NCI-H1417 treated with DMSO at 0.1 percent for 48 hours (cell line): ENCODE results near the gene CDC6.

Experiments
- DNase-seq: peaks from one replicate; lab custom pipeline; 2025; lab: John Stamatoyannopoulos, UW

The CDC6 gene

GRCh38 chr17:40312131-40312731, 24.6 kb downstream of the CDC6 start:
- DNase-seq: no peak

DNA sequence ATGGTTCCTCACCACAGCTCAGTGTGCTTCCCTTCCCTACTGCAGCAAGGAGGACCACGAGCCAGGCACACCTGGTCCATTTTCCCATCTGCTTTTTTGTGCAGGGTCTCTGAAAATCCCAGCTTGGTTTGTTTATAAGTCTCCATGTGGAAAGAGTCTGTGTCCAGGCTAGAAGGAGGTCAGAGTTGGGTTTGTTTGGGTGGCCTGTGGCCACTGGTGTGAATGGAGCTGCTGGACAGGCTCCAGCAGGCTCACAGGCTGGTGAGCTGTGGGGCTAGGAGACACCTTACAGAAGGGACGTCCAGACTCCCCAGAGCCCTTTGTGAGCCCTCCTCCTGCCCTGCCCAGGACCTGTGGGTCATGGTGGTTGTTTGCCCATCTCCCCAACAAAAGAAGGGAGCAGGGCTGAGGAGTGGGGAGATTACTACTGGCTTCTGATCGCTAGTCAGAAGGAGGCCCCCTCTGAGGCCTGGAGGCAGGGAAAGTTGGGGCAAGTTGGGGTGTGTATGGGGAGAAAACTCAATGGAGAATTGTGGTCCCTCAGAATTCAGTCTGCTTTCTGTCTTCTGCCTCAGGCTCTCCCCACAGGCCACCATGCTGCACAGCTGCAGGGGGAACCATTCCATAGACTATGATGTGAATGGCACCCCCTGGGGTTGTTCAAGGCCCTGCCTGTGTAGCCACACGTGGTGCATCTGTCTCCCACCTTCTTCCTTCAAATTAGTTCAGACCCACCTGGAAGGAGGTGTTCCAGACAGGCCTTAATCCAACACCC, 25.4 kb downstream of the CDC6 start:
- DNase-seq: no peak

- DNase-seq: no peak
Observed at GRCh38 chr17:40313668-40314583, 26.2 kb downstream of the CDC6 start.

- DNase-seq: no peak
Observed at GRCh38 chr17:40314584-40314956, 26.9 kb downstream of the CDC6 start.

- no peak for DNase-seq
Observed at GRCh38 chr17:40315206-40315605, 27.5 kb downstream of the CDC6 start.

DNA sequence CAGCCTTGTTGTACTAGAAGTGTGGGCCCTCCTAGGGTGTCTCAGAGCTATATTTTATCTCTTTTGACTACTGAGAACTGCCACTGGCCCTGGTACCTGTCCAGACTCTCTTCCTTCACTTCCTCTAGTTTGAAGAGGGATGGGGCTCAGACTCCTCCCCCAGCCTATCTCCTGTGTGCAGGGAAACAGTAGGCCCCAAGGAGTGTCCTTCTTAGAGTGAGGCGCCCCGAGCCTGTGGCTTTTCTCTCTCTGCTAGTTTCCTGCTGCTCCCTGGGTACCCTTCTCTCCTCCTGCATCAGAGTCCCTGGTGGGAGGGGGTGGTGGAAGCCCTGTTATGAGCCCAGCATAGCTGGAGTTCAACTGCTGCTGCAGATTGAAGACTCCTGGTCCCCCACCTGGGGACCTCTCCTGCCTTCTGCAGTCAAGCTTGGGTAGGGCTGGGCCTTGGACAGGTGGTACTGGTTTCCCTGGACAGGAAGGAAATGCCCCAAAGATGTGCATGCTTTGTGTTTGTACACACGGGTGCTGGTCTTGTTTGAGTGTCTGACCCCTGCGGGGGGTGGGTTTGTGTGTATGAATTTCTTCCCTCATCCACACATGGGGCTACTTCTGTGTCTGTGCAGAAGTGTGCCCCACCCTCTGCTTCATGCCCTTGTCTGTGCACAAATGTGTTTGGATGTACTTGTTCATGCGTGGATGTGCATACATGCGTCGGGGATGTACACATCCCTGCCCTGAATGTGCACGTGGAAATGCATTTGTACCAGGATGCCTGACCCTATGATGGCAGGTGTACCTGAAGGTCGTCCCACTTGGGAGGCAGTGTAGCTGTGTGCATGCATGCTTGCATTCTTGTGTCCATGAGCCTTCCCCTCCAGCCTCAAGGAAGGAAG, 28.2 kb downstream of the CDC6 start:
- DNase-seq: no peak

GRCh38 chr17:40316571-40317344, 29.1 kb downstream of the CDC6 start:
- DNase-seq: no peak

DNA sequence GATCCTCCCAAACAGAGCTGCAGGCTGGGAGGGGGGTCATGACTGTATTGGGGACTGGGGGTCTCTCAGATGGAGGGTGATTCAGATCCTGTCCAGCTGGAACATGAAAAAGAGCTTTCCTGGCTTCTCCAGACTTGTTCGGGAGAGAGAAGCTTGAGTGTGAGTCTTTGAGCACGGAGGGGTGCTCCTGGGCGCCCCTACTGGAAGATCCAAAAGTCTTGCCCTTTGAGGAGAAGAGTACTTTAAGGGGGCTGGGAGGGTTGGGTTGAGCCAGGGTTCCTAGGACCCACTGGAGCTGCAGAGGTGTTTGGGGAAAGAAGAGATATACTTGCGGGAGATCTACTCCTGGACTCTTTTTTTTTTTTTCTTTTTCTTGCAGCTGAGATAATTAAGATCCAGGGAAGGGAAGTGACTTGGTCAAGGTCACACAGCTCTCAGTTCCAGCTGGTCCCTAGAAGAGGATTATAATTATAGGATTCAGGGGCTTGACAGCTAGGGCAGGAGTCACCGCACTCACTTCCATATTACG, 29.7 kb downstream of the CDC6 start:
- no peak for DNase-seq

GRCh38 chr17:40317880-40318829, 30.5 kb downstream of the CDC6 start:
- DNase-seq: peak; percentile 61

DNA sequence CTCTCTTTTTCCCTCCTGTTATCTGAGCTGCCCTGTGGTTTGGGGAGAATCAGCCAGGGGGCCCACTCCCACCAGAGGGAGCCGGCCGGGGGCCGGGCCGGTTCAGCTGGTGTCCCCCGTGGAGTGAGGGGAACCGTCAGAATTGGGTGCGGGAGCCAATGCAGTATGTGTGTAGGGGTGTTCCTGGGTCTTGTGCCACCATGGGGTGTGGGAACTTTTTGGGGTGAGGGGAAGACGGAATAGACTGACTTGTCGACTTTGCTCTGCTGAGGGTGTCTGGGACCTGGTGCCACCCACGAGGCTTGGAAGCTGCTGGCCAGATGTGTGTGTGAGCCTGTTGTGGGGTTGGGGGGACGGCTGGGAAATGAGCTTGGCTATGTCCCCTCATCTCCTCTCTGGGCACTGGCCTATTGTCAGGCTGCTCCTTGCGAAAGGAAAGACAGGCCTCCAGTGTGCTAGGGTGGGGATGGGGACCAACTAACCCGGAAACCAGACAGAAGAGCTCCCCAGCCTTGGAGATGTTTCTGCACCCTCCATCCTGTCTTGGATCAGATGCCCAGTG, 31.2 kb downstream of the CDC6 start:
- no peak for DNase-seq

DNA sequence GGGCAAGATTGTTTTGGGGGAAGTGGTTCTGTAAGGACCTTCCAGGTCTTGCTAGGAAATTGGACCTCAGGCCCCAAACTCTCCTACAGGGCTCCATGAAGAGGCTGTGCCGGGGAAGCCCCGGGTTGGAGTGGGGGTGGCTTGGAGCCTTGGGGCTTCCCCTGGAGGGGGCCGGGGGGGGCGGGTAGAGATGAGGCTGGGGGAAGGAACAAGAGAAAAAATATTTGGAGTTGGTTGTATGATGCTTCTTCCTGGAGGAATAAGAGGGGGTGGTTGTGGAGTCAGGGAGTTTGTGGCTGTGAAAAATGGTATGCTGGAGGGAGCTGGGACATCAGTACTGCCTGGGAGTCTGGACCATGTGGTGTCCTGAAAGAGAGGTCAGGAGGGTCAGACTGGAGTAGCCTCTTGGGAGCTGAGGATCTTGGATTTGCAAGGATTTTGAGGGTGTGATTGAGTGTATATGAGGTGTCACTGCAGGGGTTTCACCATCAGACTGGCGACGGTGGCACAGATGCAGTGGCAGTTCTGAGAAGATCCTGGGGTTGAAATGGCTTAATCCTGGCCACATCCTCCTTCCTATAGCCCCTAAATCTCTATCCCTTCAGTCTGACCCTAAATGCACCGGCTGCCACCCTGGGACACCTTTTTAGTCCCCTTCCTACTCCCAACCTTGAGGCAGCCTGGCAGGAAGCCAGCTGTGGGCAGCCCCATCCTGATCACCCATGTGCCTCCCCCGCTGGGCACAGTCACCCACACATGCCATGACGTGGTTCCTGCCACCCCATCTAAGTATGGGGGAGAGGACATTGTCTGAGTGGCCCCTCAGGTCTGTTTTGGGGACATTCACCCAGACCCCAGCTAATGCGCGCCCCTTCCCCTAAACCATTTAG, 32.2 kb downstream of the CDC6 start:
- DNase-seq: no peak

GRCh38 chr17:40320756-40321523, 33.3 kb downstream of the CDC6 start:
- no peak for DNase-seq

DNA sequence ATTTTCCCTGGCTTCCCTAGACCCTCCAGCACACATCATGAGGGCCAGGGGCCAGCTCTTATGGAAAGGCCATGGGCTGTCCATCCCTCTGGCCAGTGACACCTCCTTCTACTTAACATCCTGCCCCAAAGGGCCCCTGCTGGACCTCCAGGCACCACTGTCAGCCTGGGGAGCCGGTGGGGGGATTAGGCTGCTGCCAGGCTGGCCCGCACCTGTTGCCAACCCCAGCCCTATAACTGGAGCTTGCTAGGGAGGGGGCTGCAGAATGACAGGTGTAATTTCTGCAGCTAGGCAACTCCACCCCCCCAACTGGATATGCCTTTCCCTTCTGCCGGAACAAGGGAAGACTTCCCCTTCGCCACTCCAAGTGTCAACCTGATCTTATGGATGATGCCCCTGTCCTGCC, 33.8 kb downstream of the CDC6 start:
- no peak for DNase-seq

- no peak for DNase-seq
Observed at GRCh38 chr17:40321961-40322357, 34.3 kb downstream of the CDC6 start.

GRCh38 chr17:40322358-40323315, 35.0 kb downstream of the CDC6 start:
- DNase-seq: no peak
